Measurements from ENCODE around the gene CEP128.

- TF ChIP-seq CTBP1 (IDR thresholded peaks at IDR 0.05; ENCODE audit: borderline replicate concordance) (no peak), ZNF384 (IDR thresholded peaks at IDR 0.05) (no peak), FOXM1 (IDR thresholded peaks at IDR 0.05; ENCODE audit: borderline replicate concordance) (no peak), FOXK2 (IDR thresholded peaks at IDR 0.05) (no peak), ARNT (IDR thresholded peaks at IDR 0.05) (no peak), BHLHE40 (IDR thresholded peaks at IDR 0.05; ENCODE audit: borderline replicate concordance) (no peak), SP1 (IDR thresholded peaks at IDR 0.05) (no peak), ELF4 (IDR thresholded peaks at IDR 0.05) (no peak), HDGF (IDR thresholded peaks at IDR 0.05; ENCODE audit: borderline replicate concordance) (no peak), TARDBP (IDR thresholded peaks at IDR 0.05) (no peak), PKNOX1 (IDR thresholded peaks at IDR 0.05) (no peak), SUZ12 (IDR thresholded peaks at IDR 0.05) (no peak)
Observed at GRCh38 chr14:80981673-80982072, 40.1 kb upstream of the CEP128 start.

Data from HEK293T (cell line).